NB4 (cell line): ENCODE measurements around the gene CRHR2.

Experiments used
- DNase-seq: peaks from one replicate; pipeline ENCODE4 v3.0.0; 2010; ENCODE audit warnings: low read depth
- H3K4me3 ChIP-seq: one replicate; pipeline ENCODE4 v1.5.1; 2011; ENCODE audit warnings: mild to moderate bottlenecking, low read depth, low read length, moderate library complexity
- MYC ChIP-seq: IDR thresholded peaks from 2 replicates; pipeline ENCODE4 v1.6.1; 2011; ENCODE audit warnings: low read depth, low read length
- POLR2A ChIP-seq: IDR thresholded peaks from 2 replicates; pipeline ENCODE4 v1.6.1; 2011; ENCODE audit warnings: mild to moderate bottlenecking; ENCODE audit not compliant: insufficient read length; ENCODE audit errors: extremely low read depth
- TF ChIP-seq, protein P1 (sequence below): IDR thresholded peaks from 2 replicates; pipeline ENCODE4 v1.6.1; 2011; ENCODE audit warnings: low read depth, low read length
- TF ChIP-seq, protein P2 (sequence below): IDR thresholded peaks from one replicate; pipeline ENCODE4 v1.5.1; 2012; ENCODE audit warnings: low read depth, low read length

The CRHR2 gene

DNA sequence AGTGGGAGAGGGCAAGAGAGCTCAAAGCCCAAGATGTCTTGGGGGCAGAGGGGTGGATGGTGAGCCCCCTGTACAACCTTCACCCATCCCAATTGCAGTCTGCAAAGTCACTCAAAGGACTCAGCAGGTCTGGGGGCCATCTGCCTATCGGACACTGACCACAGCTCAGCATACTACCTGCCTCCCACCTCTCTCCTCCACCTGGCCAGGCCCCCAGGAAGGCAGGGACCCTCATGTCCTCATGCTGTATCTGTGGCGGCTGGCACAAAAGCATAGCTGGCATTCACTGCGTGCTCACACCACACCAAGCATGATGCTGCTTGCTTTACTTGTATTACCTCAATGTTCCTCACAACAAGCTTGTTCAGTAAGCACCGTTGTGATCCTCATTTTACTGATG, 16.2 kb upstream of the CRHR2 start:
- no peak overlapping the region for H3K4me3 ChIP-seq
- TF ChIP-seq MYC (no peak), POLR2A (no peak)
- TF ChIP-seq, protein P1, sequence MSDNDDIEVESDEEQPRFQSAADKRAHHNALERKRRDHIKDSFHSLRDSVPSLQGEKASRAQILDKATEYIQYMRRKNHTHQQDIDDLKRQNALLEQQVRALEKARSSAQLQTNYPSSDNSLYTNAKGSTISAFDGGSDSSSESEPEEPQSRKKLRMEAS = no peak
- TF ChIP-seq, protein P2, sequence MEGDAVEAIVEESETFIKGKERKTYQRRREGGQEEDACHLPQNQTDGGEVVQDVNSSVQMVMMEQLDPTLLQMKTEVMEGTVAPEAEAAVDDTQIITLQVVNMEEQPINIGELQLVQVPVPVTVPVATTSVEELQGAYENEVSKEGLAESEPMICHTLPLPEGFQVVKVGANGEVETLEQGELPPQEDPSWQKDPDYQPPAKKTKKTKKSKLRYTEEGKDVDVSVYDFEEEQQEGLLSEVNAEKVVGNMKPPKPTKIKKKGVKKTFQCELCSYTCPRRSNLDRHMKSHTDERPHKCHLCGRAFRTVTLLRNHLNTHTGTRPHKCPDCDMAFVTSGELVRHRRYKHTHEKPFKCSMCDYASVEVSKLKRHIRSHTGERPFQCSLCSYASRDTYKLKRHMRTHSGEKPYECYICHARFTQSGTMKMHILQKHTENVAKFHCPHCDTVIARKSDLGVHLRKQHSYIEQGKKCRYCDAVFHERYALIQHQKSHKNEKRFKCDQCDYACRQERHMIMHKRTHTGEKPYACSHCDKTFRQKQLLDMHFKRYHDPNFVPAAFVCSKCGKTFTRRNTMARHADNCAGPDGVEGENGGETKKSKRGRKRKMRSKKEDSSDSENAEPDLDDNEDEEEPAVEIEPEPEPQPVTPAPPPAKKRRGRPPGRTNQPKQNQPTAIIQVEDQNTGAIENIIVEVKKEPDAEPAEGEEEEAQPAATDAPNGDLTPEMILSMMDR = no peak
- DNase-seq = no peak

DNA sequence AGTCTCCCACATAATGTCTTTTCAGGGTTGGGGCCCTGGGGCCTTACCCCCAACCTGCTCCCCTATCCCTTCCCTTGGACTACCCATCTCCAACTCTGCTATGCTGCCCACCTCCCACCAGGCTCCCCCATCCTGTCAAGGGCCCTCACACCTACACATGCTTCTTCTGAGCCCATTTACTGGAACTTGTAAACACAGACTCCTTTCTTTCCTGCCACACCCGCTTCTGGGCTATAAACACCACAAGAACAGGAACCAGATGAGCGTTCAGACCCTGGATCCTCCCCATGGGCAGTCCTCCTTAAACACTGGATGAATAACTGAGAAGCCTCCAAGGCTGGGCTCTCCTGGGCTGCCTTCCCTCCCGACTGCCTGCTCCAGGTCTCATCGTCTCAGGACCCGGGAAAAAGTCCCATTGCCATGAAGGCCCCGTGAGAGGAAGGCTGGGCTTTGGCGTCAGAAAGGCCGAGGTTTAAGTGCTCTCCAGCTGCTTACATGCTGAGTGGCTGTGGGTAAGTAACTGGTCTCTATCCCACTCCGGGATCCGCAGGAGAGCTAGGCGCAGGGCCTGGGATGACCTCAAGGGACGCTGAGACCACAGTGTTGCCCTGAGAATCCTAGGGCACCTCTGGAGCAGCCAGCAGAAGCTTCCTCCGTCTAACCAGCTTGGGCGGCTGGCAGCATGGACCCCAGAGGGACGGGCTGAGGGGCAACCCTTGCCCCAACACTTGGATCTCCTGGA, 15.6 kb upstream of the CRHR2 start:
- TF ChIP-seq, protein P2 = no peak
- no peak for TF ChIP-seq POLR2A
- TF ChIP-seq MYC = no peak
- TF ChIP-seq, protein P1 = no peak
- no peak overlapping the region for H3K4me3 ChIP-seq
- peak; percentile 25 for DNase-seq

DNA sequence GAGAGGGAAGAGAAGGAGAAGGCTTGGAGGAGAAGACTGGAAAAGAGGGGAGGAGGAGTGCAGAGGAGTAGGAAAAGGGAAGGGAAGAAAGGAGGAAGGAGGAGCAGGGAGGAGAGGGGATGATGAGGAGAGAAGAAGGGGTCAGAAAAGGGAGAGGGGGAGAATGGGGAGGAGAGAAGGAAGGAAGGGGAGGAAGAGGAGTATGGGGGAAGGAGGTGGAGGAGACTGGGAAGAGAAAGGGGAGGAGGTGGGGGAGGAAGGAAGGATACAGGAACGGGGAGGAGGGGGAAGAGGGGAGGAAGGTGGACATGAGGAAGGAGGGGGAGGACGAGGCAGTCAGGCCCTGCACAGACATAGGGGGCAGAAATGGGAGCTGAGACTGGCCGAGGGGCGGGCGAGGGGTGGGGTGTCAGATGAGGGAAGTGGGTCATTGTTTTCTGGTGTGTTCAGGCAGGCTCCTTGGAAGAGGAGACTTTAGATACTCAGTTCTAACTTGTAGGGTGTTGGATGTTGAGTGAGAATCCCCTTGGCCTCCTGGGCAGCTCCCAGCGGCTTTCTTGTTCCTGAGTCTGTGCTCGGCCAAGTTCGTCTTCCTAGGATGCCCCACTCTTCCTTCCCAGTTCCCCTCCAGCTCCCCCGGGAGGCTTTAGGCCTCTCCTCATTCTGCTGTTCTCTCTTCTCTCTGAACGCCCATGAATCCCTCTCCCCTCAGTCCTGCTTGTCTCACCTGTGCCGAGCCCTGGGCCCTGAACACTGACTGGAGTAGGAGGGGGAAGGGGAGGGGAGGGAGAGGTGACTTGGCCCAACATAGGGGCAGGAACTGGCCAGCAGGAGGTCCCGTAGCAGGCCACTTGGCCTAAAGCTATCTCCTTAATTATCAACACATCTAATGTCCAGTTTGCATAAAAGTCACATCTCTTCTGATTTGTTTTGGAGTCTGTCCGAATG, 12.8 kb upstream of the CRHR2 start:
- no peak overlapping the region for H3K4me3 ChIP-seq
- DNase-seq = no peak
- no peak for TF ChIP-seq MYC
- no peak for TF ChIP-seq POLR2A
- TF ChIP-seq, protein P2 = no peak
- TF ChIP-seq, protein P1 = no peak

DNA sequence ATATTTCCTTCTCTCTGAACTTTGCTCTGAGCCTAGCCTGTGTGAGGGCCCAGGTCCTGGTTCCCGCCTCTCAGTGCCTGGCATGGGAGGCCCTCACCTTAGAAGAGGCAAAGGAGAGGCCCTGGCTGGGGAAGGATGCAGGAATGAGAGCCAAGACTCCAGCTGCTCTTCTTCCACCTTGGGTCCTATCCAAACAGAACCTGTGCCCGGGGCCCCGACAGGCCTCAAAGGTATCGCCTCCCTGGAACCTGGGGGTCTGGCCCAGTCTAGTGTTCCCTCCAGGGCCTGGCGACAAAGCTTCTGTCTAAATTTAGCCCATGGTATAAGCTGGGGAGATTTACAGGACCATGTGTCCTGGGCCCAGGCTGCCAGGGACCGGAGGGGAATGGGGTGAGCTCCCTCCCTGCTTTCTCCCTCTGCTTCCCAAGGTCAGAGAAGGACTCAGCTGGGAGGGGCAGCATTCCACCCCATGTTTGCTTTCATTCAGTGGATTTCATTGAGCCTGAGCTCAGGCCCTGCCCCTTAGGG, 12.0 kb upstream of the CRHR2 start:
- H3K4me3 ChIP-seq = no peak overlapping the region
- TF ChIP-seq POLR2A = no peak
- TF ChIP-seq, protein P2 = no peak
- no peak for TF ChIP-seq MYC
- TF ChIP-seq, protein P1 = no peak
- DNase-seq = no peak

DNA sequence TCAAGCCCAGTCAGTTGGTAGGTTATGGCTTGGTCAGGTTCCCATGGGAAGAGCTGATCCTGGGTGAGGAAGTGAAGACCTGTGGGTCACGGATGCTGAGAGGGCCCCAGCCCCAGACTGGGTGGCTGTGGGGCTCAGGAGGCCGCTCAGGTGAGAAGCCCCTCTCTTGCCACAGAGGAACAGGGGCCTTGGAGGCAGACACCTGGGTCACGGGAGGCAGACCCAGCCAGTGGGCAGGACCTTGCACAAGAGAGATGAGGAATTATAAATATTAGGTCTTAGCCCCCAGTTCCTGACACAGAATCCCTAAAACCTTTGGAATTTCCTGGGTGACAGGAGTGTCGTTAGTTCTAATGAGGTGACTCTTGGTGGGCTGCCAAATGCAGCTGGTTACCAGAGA, 10.6 kb upstream of the CRHR2 start:
- no peak for DNase-seq
- H3K4me3 ChIP-seq = no peak overlapping the region
- TF ChIP-seq MYC = no peak
- TF ChIP-seq, protein P1 = no peak
- TF ChIP-seq POLR2A = no peak
- TF ChIP-seq, protein P2 = no peak
